Measurements from ENCODE around the gene XYLT1.

XYLT1 gene

GRCh38 chr16:17447101-17447569, 23.6 kb downstream of the XYLT1 start:
- H3K79me2 ChIP-seq (ENCODE audit: insufficient read depth, low read length), result peaks cover 99% of the 10 kb centered on the region
- no peak overlapping the region for H2AFZ ChIP-seq (ENCODE audit: low read length)
- H3K4me2 ChIP-seq (ENCODE audit: low read depth, low read length, poor library complexity, severe bottlenecking), result no peak overlapping the region
- H3K27me3 ChIP-seq (ENCODE audit: insufficient read depth, low read length, poor library complexity, severe bottlenecking), result no peaks in the 10 kb centered on the region
- peaks cover 83% of the 10 kb centered on the region; the same call in 1 of the 2 replicates for H3K36me3 ChIP-seq (ENCODE audit: insufficient read depth, low read length)
- H3K4me1 ChIP-seq (ENCODE audit: insufficient read depth, low read length, poor library complexity, severe bottlenecking), result peaks cover 23% of the 10 kb centered on the region
- H3F3A ChIP-seq (ENCODE audit: low read depth), result no peaks in the 10 kb centered on the region
- no peaks in the 10 kb centered on the region for H3K9me3 ChIP-seq (ENCODE audit: insufficient read depth, low read depth, low read length)
- no peak for TF ChIP-seq CTCF (conservative IDR thresholded peaks at IDR 0.05; ENCODE audit: low read length)
- no peak overlapping the region for H3K4me3 ChIP-seq (ENCODE audit: low read length, poor library complexity, severe bottlenecking)
- no peak overlapping the region for H3K9ac ChIP-seq (ENCODE audit: low read depth, low read length, poor library complexity, severe bottlenecking)
- H4K20me1 ChIP-seq (ENCODE audit: insufficient read depth, low read length, poor library complexity, severe bottlenecking), result peaks cover 84% of the 10 kb centered on the region
- H3K9me2 ChIP-seq (replicated peaks; ENCODE audit: low read depth, low read length), result no peaks in the 10 kb centered on the region

GRCh38 chr16:17446661-17447060, 24.1 kb downstream of the XYLT1 start:
- Histone ChIP-seq H3K4me3 (ENCODE audit: low read length, poor library complexity, severe bottlenecking) (no peak overlapping the region), H2AFZ (ENCODE audit: low read length) (no peak overlapping the region), H3K9me2 (replicated peaks; ENCODE audit: low read depth, low read length) (no peaks in the 10 kb centered on the region), H3K27me3 (ENCODE audit: insufficient read depth, low read length, poor library complexity, severe bottlenecking) (no peaks in the 10 kb centered on the region), H3K36me3 (ENCODE audit: insufficient read depth, low read length) (peaks cover 84% of the 10 kb centered on the region; the same call in 1 of the 2 replicates), H3K9ac (ENCODE audit: low read depth, low read length, poor library complexity, severe bottlenecking) (no peak overlapping the region), H3K9me3 (ENCODE audit: insufficient read depth, low read depth, low read length) (no peaks in the 10 kb centered on the region), H4K20me1 (ENCODE audit: insufficient read depth, low read length, poor library complexity, severe bottlenecking) (peaks cover 84% of the 10 kb centered on the region), H3F3A (ENCODE audit: low read depth) (no peaks in the 10 kb centered on the region), H3K4me2 (ENCODE audit: low read depth, low read length, poor library complexity, severe bottlenecking) (no peak overlapping the region), H3K79me2 (ENCODE audit: insufficient read depth, low read length) (peaks cover 98% of the 10 kb centered on the region), H3K4me1 (ENCODE audit: insufficient read depth, low read length, poor library complexity, severe bottlenecking) (peaks cover 25% of the 10 kb centered on the region)
- no peak for TF ChIP-seq CTCF (conservative IDR thresholded peaks at IDR 0.05; ENCODE audit: low read length)
- TF ChIP-seq EZH2phosphoT487 (IDR thresholded peaks at IDR 0.05; ENCODE audit: borderline replicate concordance), result no peak

- no peak overlapping the region for H2AFZ ChIP-seq (ENCODE audit: low read length)
- H3K4me3 ChIP-seq (ENCODE audit: low read length, poor library complexity, severe bottlenecking), result no peak overlapping the region
- no peaks in the 10 kb centered on the region for H3K9me3 ChIP-seq (ENCODE audit: insufficient read depth, low read depth, low read length)
- H3K36me3 ChIP-seq (ENCODE audit: insufficient read depth, low read length), result peaks cover 73% of the 10 kb centered on the region; the same call in 1 of the 2 replicates
- H3K4me2 ChIP-seq (ENCODE audit: low read depth, low read length, poor library complexity, severe bottlenecking), result no peak overlapping the region
- 0 out of 2 replicates have a peak, but pooled peaks cover under 1% of the 10 kb centered on the region for H3F3A ChIP-seq (ENCODE audit: low read depth)
- H4K20me1 ChIP-seq (ENCODE audit: insufficient read depth, low read length, poor library complexity, severe bottlenecking), result peaks cover 80% of the 10 kb centered on the region
- H3K9ac ChIP-seq (ENCODE audit: low read depth, low read length, poor library complexity, severe bottlenecking), result no peak overlapping the region
- H3K4me1 ChIP-seq (ENCODE audit: insufficient read depth, low read length, poor library complexity, severe bottlenecking), result peaks cover 32% of the 10 kb centered on the region
- TF ChIP-seq EZH2phosphoT487 (IDR thresholded peaks at IDR 0.05; ENCODE audit: borderline replicate concordance), result no peak
- no peak for TF ChIP-seq CTCF (conservative IDR thresholded peaks at IDR 0.05; ENCODE audit: low read length)
- no peaks in the 10 kb centered on the region for H3K27me3 ChIP-seq (ENCODE audit: insufficient read depth, low read length, poor library complexity, severe bottlenecking)
- no peaks in the 10 kb centered on the region for H3K9me2 ChIP-seq (replicated peaks; ENCODE audit: low read depth, low read length)
- peaks cover 97% of the 10 kb centered on the region for H3K79me2 ChIP-seq (ENCODE audit: insufficient read depth, low read length)
Observed at GRCh38 chr16:17445421-17445820, 25.3 kb downstream of the XYLT1 start.

Data from Loucy (cell line).